GM21390 (cell line): Measurements from ENCODE around the gene SIRPG.
"Not testable (repeated sequence)": the region's sequence is repeated elsewhere in the genome, so short reads cannot be mapped to it uniquely, and the experiment has no call there.

ENCODE experiments used
- ATAC-seq: cut with Tn5 transposase; IDR thresholded peaks from one replicate; pipeline ENCODE4 v1.9.1; 2021; ENCODE audit not compliant: unreplicated experiment

The SIRPG gene

GRCh38 chr20:1672728-1673127 lies 15.1 kb upstream of the SIRPG start:
- ATAC-seq, result no peak

GRCh38 chr20:1671891-1672669 lies 14.5 kb upstream of the SIRPG start:
- ATAC-seq, result no peak

GRCh38 chr20:1669304-1669703 lies 11.7 kb upstream of the SIRPG start:
- no peak for ATAC-seq

GRCh38 chr20:1667502-1668085 lies 10.0 kb upstream of the SIRPG start:
- no peak for ATAC-seq

GRCh38 chr20:1666802-1667201 lies 9.2 kb upstream of the SIRPG start:
- no peak for ATAC-seq

- no peak for ATAC-seq
Observed at GRCh38 chr20:1665345-1665744, 7.8 kb upstream of the SIRPG start.

- no peak for ATAC-seq
Observed at GRCh38 chr20:1664911-1665310, 7.3 kb upstream of the SIRPG start.

GRCh38 chr20:1663917-1664316 lies 6.3 kb upstream of the SIRPG start:
- no peak for ATAC-seq

GRCh38 chr20:1661542-1662299 lies 4.1 kb upstream of the SIRPG start:
- ATAC-seq, result no peak

- no peak for ATAC-seq
Observed at GRCh38 chr20:1660246-1660645, 2.7 kb upstream of the SIRPG start.

- ATAC-seq, result no peak
Observed at GRCh38 chr20:1656844-1657243, 735 bp downstream of the SIRPG start.

- ATAC-seq, result no peak
Observed at GRCh38 chr20:1654996-1655395, 2.6 kb downstream of the SIRPG start.

- ATAC-seq, result no peak
Observed at GRCh38 chr20:1652960-1653359, 4.6 kb downstream of the SIRPG start.

- no peak for ATAC-seq
Observed at GRCh38 chr20:1652104-1652503, 5.5 kb downstream of the SIRPG start.

- no peak for ATAC-seq
Observed at GRCh38 chr20:1651268-1652058, 6.1 kb downstream of the SIRPG start.

GRCh38 chr20:1648101-1648500 lies 9.5 kb downstream of the SIRPG start:
- no peak for ATAC-seq

- ATAC-seq, result no peak
Observed at GRCh38 chr20:1646975-1647431, 10.6 kb downstream of the SIRPG start.

GRCh38 chr20:1644101-1644962 lies 13.2 kb downstream of the SIRPG start:
- ATAC-seq, result no peak

- not testable (repeated sequence) for ATAC-seq
Observed at GRCh38 chr20:1638643-1639042, 18.9 kb downstream of the SIRPG start.

- ATAC-seq, result no peak
Observed at GRCh38 chr20:1637755-1638154, 19.8 kb downstream of the SIRPG start.
